DOHH2 (cell line): Measurements from ENCODE around the gene BEST2.

Experiments used
- H3F3A ChIP-seq: fragments of 200-600 bp; sonication (generic), shearing (Covaris generic); 2 replicates; pipeline ENCODE4 v1.6.0; 2016; ENCODE audit warnings: antibody characterized with exemption, mild to moderate bottlenecking; ENCODE audit not compliant: control insufficient read depth, insufficient read depth
- H3K27ac ChIP-seq: fragments of 200-600 bp; sonication (generic); 2 replicates; pipeline ENCODE4 v1.5.1; 2014; ENCODE audit warnings: low read depth, mild to moderate bottlenecking, low read length, moderate library complexity
- H3K27me3 ChIP-seq: fragments of 200-600 bp; sonication (generic); 2 replicates; pipeline ENCODE4 v1.6.1; 2014; ENCODE audit warnings: mild to moderate bottlenecking, low read length, mixed read lengths; ENCODE audit not compliant: control insufficient read depth
- H3K36me3 ChIP-seq: fragments of 200-600 bp; sonication (generic); 2 replicates; pipeline ENCODE4 v1.6.1; 2014; ENCODE audit warnings: mild to moderate bottlenecking, low read length, moderate library complexity, mixed read lengths; ENCODE audit not compliant: control insufficient read depth
- H3K4me1 ChIP-seq: fragments of 200-600 bp; sonication (generic); 2 replicates; pipeline ENCODE4 v1.6.1; 2014; ENCODE audit warnings: mild to moderate bottlenecking, low read length, mixed read lengths; ENCODE audit not compliant: control insufficient read depth
- H3K4me2 ChIP-seq: fragments of 200-600 bp; sonication (generic); 2 replicates; pipeline ENCODE4 v1.6.0; 2014; ENCODE audit warnings: mild to moderate bottlenecking, low read length, moderate library complexity
- H3K4me3 ChIP-seq: fragments of 200-600 bp; sonication (generic); 2 replicates; pipeline ENCODE4 v1.5.1; 2014; ENCODE audit warnings: mild to moderate bottlenecking, low read length, mixed read lengths
- H3K79me2 ChIP-seq: fragments of 200-600 bp; sonication (generic); 2 replicates; pipeline ENCODE4 v1.6.1; 2014; ENCODE audit warnings: mild to moderate bottlenecking, low read length, mixed read lengths; ENCODE audit not compliant: control insufficient read depth
- H3K9me2 ChIP-seq: fragments of 200-600 bp; sonication (generic); replicated peaks from 2 replicates; pipeline ENCODE4 v1.6.1; 2014; ENCODE audit warnings: mild to moderate bottlenecking, low read length, mixed read lengths; ENCODE audit not compliant: control insufficient read depth
- H3K9me3 ChIP-seq: fragments of 200-600 bp; sonication (generic); 2 replicates; pipeline ENCODE4 v1.6.1; 2014; ENCODE audit warnings: antibody characterized with exemption, low read length, mixed read lengths; ENCODE audit not compliant: control insufficient read depth, insufficient read depth
- H4K20me1 ChIP-seq: fragments of 200-600 bp; sonication (generic); 2 replicates; pipeline ENCODE4 v1.6.0; 2014; ENCODE audit warnings: low read depth, mild to moderate bottlenecking, antibody characterized with exemption, low read length, moderate library complexity; ENCODE audit not compliant: control insufficient read depth, insufficient read depth
- CTCF ChIP-seq: fragments of 200-600 bp; sonication (generic); IDR thresholded peaks from one replicate; pipeline ENCODE4 v1.5.1; 2014; ENCODE audit warnings: antibody characterized with exemption, mild to moderate bottlenecking, low read depth, low read length; ENCODE audit not compliant: poor library complexity, severe bottlenecking
- EZH2phosphoT487 ChIP-seq: fragments of 200-600 bp; sonication (generic); IDR thresholded peaks from 2 replicates; pipeline ENCODE4 v1.6.1; 2017; ENCODE audit warnings: borderline replicate concordance, mild to moderate bottlenecking, antibody characterized with exemption, low read length, moderate library complexity, mixed read lengths

BEST2 gene

GRCh38 chr19:12790628-12791344, 39.2 kb downstream of the BEST2 start:
- peak overlapping the region; percentile 79 for H3K4me3 ChIP-seq

GRCh38 chr19:12791345-12792050, 39.9 kb downstream of the BEST2 start, which contains the start of gene JUNB:
JUNB (plus strand) TSS chr19:12791486; CDS start chr19:12791772, 286 bp downstream.
- H3K36me3 ChIP-seq: peaks cover 6% of the 10 kb centered on the region; the same call in 1 of the 2 replicates
- peak within 1 kb of the TSS; percentile 93 for H3K4me2 ChIP-seq
- H3K9me3 ChIP-seq: no peaks in the 10 kb centered on the region
- H3K79me2 ChIP-seq: peaks cover 29% of the 10 kb centered on the region
- peaks cover 29% of the 10 kb centered on the region for H3F3A ChIP-seq
- H3K27me3 ChIP-seq: no peaks in the 10 kb centered on the region
- no peak for TF ChIP-seq EZH2phosphoT487
- peak; percentile 20 for TF ChIP-seq CTCF
- H3K27ac ChIP-seq: peak within 1 kb of the TSS; percentile 84
- H3K4me1 ChIP-seq: peaks cover 56% of the 10 kb centered on the region
- H3K4me3 ChIP-seq: peak within 1 kb of the TSS; percentile 79
- H4K20me1 ChIP-seq: no peaks in the 10 kb centered on the region
- H3K9me2 ChIP-seq: no peaks in the 10 kb centered on the region

More at GRCh38 chr19:12790628-12791344, 39.2 kb downstream of the BEST2 start:
- Histone ChIP-seq H3K36me3 (peaks cover 6% of the 10 kb centered on the region; the same call in 1 of the 2 replicates), H3K9me2 (no peaks in the 10 kb centered on the region), H3K27ac (peak overlapping the region; percentile 84), H3K27me3 (no peaks in the 10 kb centered on the region), H3K4me1 (peaks cover 56% of the 10 kb centered on the region), H3F3A (peaks cover 29% of the 10 kb centered on the region), H3K79me2 (peaks cover 29% of the 10 kb centered on the region), H3K4me2 (peak overlapping the region; percentile 93), H3K9me3 (no peaks in the 10 kb centered on the region), H4K20me1 (no peaks in the 10 kb centered on the region)
- no peak for TF ChIP-seq CTCF
- TF ChIP-seq EZH2phosphoT487: no peak

GRCh38 chr19:12792051-12792852, 40.7 kb downstream of the BEST2 start:
- Histone ChIP-seq H3K79me2 (peaks cover 29% of the 10 kb centered on the region), H3K27ac (peak overlapping the region; percentile 84), H3K36me3 (peaks cover 6% of the 10 kb centered on the region; the same call in 1 of the 2 replicates), H4K20me1 (no peaks in the 10 kb centered on the region), H3F3A (peaks cover 28% of the 10 kb centered on the region), H3K27me3 (no peaks in the 10 kb centered on the region), H3K9me2 (no peaks in the 10 kb centered on the region), H3K9me3 (no peaks in the 10 kb centered on the region), H3K4me2 (peak overlapping the region; percentile 93), H3K4me1 (peaks cover 51% of the 10 kb centered on the region), H3K4me3 (peak overlapping the region; percentile 79)
- TF ChIP-seq CTCF (peak; percentile 17), EZH2phosphoT487 (no peak)
